Measurements from ENCODE around the gene CCN2.
A peak's percentile ranks its signal among the peaks of the same experiment; 100 is the strongest.

Gene CCN2

GRCh38 chr6:131947986-131948661, 3.0 kb downstream of the CCN2 start:
- in situ Hi-C loops (cut with MboI; ENCODE audit: low pct_unique_long_range_greater_than_20kb, low sequenced_read_pairs) = no loop called here

DNA sequence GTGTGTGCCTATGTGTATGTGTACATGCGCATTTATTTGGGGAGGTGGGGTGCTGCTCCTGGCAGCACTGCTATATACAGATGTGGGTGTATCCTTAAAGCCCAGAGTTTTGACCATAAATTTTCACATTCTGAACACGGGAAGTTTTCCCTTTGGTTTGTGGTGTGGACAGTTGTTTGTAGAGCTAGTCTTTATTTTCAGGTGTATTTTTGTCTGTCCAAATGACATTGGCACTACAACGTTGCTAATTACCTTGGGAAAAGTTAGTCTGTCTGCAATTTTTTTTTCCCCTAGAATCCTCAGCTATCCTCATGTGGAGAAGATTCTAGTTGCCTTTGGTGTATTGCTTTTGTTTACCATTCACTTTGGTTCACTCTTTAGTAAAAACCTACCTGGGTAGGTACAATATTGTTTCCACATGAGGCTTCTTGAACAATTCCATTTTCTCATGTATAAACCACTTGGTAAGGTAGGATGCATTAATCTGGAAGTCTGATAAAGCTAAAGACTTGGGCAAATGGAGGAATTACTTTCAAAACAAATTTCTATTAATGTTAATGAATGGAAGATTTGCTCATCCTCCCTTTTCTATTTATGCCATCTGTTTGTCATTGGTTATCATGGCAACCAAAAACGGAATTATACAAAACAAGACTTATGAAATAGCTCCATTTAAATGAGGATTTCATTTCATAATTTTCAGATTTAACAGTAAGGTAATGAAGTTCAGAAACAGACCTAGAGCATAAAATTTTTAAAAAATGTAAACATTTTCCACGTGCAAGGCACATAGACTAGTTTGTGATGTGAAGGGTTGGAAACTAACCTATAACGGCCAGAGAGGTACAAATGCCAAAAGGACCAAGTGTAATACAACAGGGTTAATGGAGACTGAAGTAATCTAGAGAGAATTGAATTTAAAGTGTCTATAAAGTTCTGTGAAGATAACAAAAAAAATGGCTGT, 3.9 kb downstream of the CCN2 start:
- in situ Hi-C loops (cut with MboI; ENCODE audit: low pct_unique_long_range_greater_than_20kb, low sequenced_read_pairs) = no loop called here
- DNase-seq = no peak

More at GRCh38 chr6:131947986-131948661, 3.0 kb downstream of the CCN2 start:
- DNase-seq = no peak

GRCh38 chr6:131946404-131946991, 4.7 kb downstream of the CCN2 start:
- DNase-seq = no peak
- in situ Hi-C loops (cut with MboI; ENCODE audit: low pct_unique_long_range_greater_than_20kb, low sequenced_read_pairs) = no loop called here

GRCh38 chr6:131945971-131946370, 5.2 kb downstream of the CCN2 start:
- no peak for DNase-seq
- in situ Hi-C loops (cut with MboI; ENCODE audit: low pct_unique_long_range_greater_than_20kb, low sequenced_read_pairs) = no loop called here

DNA sequence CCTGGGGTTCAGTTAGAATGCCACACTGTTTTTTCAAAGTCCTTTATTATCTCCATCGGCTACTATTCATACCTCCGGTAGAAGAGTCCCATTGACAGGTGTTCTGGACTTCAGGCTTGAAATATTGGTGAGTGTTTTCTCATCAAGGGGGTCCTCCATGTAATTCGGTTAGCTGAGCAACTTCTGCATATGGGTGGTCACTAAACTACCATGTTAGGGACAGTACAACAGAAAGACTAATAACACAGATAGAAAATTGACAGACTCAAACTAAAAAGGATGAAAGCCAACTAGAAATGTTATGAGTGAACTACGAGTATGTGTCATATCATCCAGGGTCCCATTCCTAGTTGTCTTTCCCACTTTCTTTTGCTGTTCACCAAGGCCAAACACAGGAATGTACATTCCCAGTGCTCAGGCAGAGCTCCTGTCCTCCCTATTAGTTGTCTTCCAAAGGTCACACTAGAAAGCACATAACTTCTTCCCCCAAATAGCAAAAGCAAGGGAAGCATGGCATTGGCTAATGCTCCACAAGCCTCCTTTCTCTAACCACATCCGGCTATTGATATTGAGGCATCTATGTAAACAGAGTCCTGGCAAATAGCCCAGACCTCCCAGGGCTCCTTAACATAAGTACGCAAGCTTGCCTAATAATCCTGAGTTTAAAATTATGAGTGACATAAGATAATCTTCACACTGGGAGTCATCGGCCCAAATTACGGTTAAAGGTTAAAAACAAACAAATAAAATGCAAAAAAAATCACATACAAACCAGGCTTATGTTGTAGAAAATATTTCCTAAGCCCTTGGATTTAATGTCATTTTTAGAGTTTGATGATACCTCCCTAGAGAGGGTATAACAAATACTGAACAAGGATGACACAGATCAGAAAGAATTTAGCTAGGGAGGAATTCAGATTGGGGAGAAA, 13.2 kb downstream of the CCN2 start:
- in situ Hi-C loops (cut with MboI; ENCODE audit: low pct_unique_long_range_greater_than_20kb, low sequenced_read_pairs) = no loop called here
- DNase-seq = no peak

GRCh38 chr6:131937226-131937625, 13.9 kb downstream of the CCN2 start:
- in situ Hi-C loops (cut with MboI; ENCODE audit: low pct_unique_long_range_greater_than_20kb, low sequenced_read_pairs) = no loop called here
- no peak for DNase-seq

DNA sequence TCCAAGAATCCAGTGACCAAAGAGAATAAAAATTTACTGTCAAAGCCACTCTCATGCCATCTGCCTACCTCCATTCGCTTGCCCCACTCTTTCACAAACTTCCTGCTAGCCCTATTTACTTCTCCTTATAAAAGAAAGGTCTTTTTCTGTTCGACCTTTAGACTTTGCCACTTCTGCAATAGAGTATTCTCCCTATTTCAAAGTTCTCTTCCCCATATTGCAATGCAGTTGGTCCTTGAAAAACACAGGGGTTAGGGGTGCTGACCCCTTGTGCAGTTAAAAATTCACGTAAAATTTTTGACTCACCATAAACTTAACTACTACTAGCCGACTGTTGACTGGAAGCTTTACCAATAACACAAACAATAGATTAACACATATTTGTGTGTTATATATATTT, 15.0 kb downstream of the CCN2 start:
- no peak for DNase-seq
- in situ Hi-C loops (cut with MboI; ENCODE audit: low pct_unique_long_range_greater_than_20kb, low sequenced_read_pairs) = no loop called here

GRCh38 chr6:131931063-131931750, 20.0 kb downstream of the CCN2 start:
- DNase-seq = no peak
- in situ Hi-C loops (cut with MboI; ENCODE audit: low pct_unique_long_range_greater_than_20kb, low sequenced_read_pairs) = no loop called here

GRCh38 chr6:131929976-131930375, 21.2 kb downstream of the CCN2 start:
- in situ Hi-C loops (cut with MboI; ENCODE audit: low pct_unique_long_range_greater_than_20kb, low sequenced_read_pairs) = no loop called here
- no peak for DNase-seq

DNA sequence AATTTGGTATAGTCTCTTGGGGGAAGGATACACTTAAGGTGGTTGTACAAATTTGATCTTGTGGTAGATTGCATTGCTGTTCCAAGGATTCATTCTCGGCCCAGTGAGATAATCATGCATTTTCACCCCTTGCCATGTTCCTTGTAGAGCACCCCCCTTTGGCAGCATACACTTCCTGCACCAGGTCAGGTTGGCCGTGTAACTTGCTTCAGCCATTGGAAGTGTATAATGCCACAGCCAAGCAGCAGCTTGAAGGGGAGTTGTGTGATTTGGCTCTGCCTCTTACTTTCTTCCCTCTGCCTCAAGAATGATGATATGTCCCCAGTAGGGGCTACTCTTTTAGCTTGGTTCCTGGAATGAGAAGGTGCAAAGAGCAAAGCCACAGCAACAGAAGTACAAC, 21.9 kb downstream of the CCN2 start:
- DNase-seq = no peak
- in situ Hi-C loops (cut with MboI; ENCODE audit: low pct_unique_long_range_greater_than_20kb, low sequenced_read_pairs) = no loop called here

DNA sequence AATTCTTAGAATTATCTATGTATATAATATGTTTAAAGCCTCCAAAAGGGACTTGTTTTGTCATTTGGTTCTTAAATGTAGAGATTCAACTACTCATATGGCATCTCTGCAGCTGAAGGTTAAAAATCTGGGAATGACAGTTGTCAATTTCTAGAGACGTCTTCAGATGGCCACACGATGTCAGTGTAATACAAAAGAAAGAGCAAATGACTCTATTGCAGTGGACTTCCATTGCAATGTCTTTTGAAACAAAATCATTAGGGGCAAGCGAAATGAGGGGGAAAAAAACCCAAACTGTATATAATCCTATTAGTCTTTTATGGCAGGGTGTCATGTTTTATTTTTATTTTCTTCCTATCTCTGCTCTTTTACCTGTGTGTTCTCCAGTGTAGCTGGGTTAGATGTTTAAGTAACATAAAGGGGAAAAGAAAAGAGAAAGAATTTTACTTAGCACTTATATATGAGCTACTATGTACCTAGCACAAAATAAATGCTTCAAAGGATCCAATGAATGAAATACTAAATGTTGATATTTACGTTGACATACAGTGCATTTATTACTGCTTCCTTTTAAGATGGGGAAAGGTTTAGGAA, 26.2 kb downstream of the CCN2 start:
- peak; percentile 35 for DNase-seq
- in situ Hi-C loops (cut with MboI; ENCODE audit: low pct_unique_long_range_greater_than_20kb, low sequenced_read_pairs) = loop anchor here (25.0 kb wide), 1 partner anchor 238 kb away; no protein-coding TSS in a partner anchor

- DNase-seq = peak; percentile 73
- in situ Hi-C loops (cut with MboI; ENCODE audit: low pct_unique_long_range_greater_than_20kb, low sequenced_read_pairs) = loop anchor here (25.0 kb wide), 1 partner anchor 236 kb away; no protein-coding TSS in a partner anchor
Measured at GRCh38 chr6:131923356-131923755, 27.8 kb downstream of the CCN2 start.

- DNase-seq = no peak
- in situ Hi-C loops (cut with MboI; ENCODE audit: low pct_unique_long_range_greater_than_20kb, low sequenced_read_pairs) = loop anchor here (25.0 kb wide), 1 partner anchor 233 kb away; no protein-coding TSS in a partner anchor
Measured at GRCh38 chr6:131920656-131921055, 30.5 kb downstream of the CCN2 start.

DNA sequence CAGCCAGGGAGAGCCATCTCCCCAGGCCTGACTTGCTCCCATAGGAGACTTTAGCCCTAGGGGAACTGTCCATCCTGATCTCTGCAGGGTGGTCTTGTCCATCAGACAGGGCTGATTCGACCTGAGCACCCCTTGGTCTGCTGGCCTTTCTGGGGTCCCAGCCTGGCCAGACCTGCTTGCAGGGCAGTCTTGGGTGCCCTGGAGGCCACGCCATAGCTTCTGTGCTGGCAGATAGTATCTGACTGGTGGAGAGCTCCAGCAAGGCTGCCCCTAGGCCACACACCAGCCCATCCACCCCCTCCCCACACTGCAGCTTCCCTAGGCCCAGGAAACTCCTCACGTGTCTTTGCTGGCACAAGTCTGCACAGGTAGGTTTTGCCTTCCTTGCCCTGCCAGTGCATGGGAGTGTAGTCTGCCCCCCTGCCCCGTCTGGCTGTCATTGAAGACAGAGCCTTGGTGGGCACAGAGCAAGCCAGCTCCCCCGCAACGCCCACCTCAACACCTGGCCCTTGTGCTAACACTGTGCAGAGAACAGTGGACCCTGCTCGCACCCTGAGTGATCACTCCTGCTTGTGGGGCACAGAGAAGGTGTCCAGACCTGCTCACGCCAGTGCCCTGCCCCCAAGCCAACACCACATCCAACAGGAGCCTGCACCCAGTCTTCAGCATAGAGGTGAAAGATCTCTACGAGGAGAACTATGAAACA, 32.4 kb downstream of the CCN2 start:
- no peak for DNase-seq
- in situ Hi-C loops (cut with MboI; ENCODE audit: low pct_unique_long_range_greater_than_20kb, low sequenced_read_pairs) = loop anchor here (25.0 kb wide), 1 partner anchor 232 kb away; no protein-coding TSS in a partner anchor

DNA sequence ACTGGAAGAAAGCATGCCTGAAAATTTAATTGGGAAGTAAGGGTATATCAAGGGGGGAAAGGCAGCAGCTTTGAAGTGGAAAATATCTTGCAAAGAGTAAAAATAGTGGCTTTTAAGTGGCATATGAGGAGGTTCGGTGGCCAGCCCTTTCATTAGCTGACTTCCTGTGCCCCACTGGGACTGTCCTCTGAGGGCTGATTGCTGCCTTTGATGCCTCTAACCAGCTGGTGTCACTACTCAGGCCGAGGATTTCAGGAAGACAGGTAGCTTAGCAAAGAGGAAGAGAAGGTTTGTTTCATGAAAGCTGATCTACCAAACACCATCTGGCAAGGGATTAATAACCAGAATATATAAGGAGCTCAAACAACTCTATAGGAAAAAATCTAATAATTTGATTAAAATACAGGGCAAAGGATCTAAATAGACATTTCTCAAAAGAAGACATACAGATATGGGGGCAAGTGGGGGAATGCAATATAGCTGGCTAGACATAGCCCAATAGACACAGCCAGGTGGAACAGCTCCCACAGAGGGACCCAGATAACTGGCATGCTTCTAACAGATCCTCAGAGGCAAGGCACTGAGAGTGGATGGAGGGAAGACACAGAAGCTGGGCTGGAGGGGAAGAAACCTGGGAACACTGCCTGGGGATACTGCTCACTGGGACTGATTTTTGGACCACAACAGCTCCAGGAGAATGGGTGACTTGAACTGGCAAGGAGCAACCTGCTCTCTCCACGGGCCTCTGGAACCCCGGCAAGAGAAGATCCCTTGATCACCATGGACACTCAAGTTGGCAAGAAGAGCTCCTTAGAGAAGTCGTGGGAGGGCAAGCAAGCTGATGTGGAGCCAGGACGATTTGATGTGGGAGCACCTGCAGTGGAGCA, 33.2 kb downstream of the CCN2 start:
- DNase-seq = no peak
- in situ Hi-C loops (cut with MboI; ENCODE audit: low pct_unique_long_range_greater_than_20kb, low sequenced_read_pairs) = loop anchor here (25.0 kb wide), 1 partner anchor 231 kb away; no protein-coding TSS in a partner anchor

DNA sequence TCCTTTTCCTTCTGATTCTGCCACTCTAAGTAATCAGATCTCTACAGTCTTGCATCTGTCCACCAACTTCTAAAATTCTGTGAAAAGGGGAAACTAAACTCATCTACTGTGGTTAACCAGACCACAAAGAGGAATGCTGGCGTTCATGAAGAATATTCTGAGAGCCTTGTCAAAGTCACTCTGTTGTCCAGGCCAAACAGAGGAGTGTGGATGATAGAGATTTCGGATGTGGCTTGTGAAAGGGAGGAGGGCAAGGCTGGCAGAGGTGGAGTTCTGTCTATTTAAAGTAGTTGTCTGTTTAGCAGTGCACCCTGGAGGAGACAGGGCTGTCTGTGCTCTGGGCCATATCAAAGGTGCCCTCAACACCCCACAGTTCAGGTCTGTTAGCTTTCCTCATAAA, 33.9 kb downstream of the CCN2 start:
- in situ Hi-C loops (cut with MboI; ENCODE audit: low pct_unique_long_range_greater_than_20kb, low sequenced_read_pairs) = loop anchor here (25.0 kb wide), 1 partner anchor 230 kb away; no protein-coding TSS in a partner anchor
- peak; percentile 92 for DNase-seq

Data from KBM-7 (cell line).